ENCODE data around the gene DNPH1. TPM values are rescaled to one million over a fixed set of nuclear protein-coding genes. Genes with fewer than 3 reads are reported as not detected.

Gene DNPH1
- total and polyA plus RNA-seq, 10 of the 15 experiments (the other 5 are each of a cell fraction or from before 2014, with no cell fraction given): 7.0 to 136 (median 67.7) TPM

DNA sequence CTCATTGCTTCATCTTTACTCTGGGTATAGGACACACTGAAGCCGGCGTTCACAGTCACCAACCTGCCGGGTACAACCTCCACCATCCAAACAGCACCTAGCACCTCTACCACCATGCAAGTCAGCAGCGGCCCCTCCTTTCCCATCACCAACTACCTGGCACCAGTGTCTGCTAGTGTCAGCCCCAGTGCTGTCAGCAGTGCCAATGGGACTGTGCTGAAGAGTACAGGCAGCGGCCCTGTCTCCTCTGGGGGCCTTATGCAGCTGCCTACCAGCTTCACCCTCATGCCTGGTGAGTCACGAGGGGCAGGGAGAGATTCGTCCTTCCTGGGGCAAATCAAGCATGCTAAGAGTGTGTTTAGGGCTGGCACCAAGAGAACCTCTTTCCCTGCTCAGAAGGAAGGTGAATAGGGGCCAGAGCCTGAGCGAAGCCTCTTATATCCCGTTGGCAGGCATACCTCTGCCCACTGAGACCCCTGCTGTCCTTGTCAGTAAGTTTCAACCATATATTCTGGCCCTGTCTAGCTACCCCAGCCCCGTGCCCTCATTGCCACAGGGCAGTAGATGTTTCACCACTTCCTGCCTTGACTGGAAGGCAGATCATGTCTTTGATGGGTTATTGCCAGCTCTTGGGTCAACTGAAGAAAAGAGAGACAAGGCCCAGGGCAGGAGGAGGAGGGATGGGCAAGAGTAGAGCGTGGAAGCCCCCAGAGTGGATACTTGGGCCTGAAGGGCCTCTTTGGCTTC is 53.4 kb downstream of the DNPH1 start:
- WGBS (ENCODE audit: insufficient coverage, insufficient replicate concordance, low lambda C conversion rate, missing lambda C conversion rate): 96% methylated on average over 11 of the region's 11 CpGs
- in situ Hi-C loops (cut with MboI): no loop called here
- Histone ChIP-seq H3K27ac (ENCODE audit: control insufficient read depth, insufficient read depth) (peak overlapping the region; percentile 67), H3K4me1 (ENCODE audit: control insufficient read depth, insufficient read depth, low read length) (peaks cover 26% of the 10 kb centered on the region), H3K36me3 (ENCODE audit: control insufficient read depth in 2 of 2, insufficient read depth in 2 of 2, low read length in 1 of 2) (peaks cover 30 to 36% of the 10 kb centered on the region in 2 experiments), H3K79me2 (ENCODE audit: control insufficient read depth, insufficient read depth, low read length) (peaks cover 48% of the 10 kb centered on the region), H3K9ac (ENCODE audit: control insufficient read depth, insufficient read depth, low read length) (no peak overlapping the region; the same call in 1 of the 2 replicates), H2AFZ (ENCODE audit: control insufficient read depth, low read depth, low read length) (no peak overlapping the region), H3K4me2 (ENCODE audit: control insufficient read depth, insufficient read depth) (peak overlapping the region; percentile 82), H3K27me3 (replicated peaks in 1 of 2; ENCODE audit: control insufficient read depth in 2 of 2, insufficient read depth in 2 of 2, low read length in 1 of 2) (no peaks in the 10 kb centered on the region), H3K4me3 (no peak overlapping the region), H4K20me1 (ENCODE audit: control insufficient read depth, insufficient read depth) (peaks cover 6% of the 10 kb centered on the region; the same call in 1 of the 2 replicates), H3K9me3 (replicated peaks; ENCODE audit: control insufficient read depth, insufficient read depth, low read length) (no peaks in the 10 kb centered on the region)
- ATAC-seq: no peak
- ChIA-PET RAD21 (ENCODE audit: unreplicated experiment) (no interaction called here), POLR2A (interaction anchor here (0.7 to 2.7 kb wide), 2 partner anchors 9 to 48 kb away, joined by 3 to 26 read pairs; no protein-coding TSS in a partner anchor), SMC1A (ENCODE audit: uncharacterized antibody, unreplicated experiment) (interaction anchor here (0.6 to 2.8 kb wide), 2 partner anchors 51 to 90 kb away, joined by 3 to 8 read pairs; no protein-coding TSS in a partner anchor), CTCF (interaction anchor here (1.0 to 2.4 kb wide), 3 partner anchors 32 to 88 kb away, joined by 3 to 9 read pairs (median 7); partner anchors contain the start of gene DNPH1)
- intact Hi-C loops (cut with micrococcal nuclease; ENCODE audit: unreplicated experiment): loop anchor here (2.0 to 10.0 kb wide), 2 partner anchors 49 to 391 kb away; partner anchors contain the start of gene BICRAL
- no peak for DNase-seq (ENCODE audit: low read depth, low spot score)
- no TSS peak for BruUV-seq (replicated peaks)
- FAIRE-seq: no peak
- TF ChIP-seq FOXK2 (IDR thresholded peaks at IDR 0.05) (no peak), STAT3 (IDR thresholded peaks at IDR 0.05; ENCODE audit: low read depth, low read length) (no peak), HDAC2 (IDR thresholded peaks at IDR 0.05) (no peak), NFYA (IDR thresholded peaks at IDR 0.05; ENCODE audit: borderline replicate concordance, low read depth, low read length) (no peak), ZNF24 (IDR thresholded peaks at IDR 0.05) (no peak), EZH2 (IDR thresholded peaks at IDR 0.05; ENCODE audit: borderline replicate concordance, control insufficient read depth, low read depth, low read length) (no peak), CHD4 (IDR thresholded peaks at IDR 0.05) (no peak), CBFB (IDR thresholded peaks at IDR 0.05; ENCODE audit: low read depth) (no peak), EP300 (IDR thresholded peaks at IDR 0.05; ENCODE audit: borderline replicate concordance in 1 of 2, control insufficient read depth in 1 of 2, low read depth in 2 of 2, low read length in 2 of 2) (no peak), BRCA1 (IDR thresholded peaks at IDR 0.05; ENCODE audit: low read depth, low read length) (no peak), MYC (IDR thresholded peaks at IDR 0.05; ENCODE audit: insufficient read depth, insufficient read length, insufficient replicate concordance, low read length, severe bottlenecking) (no peak), CBX3 (IDR thresholded peaks at IDR 0.05; ENCODE audit: borderline replicate concordance, low read depth) (no peak), IRF4 (IDR thresholded peaks at IDR 0.05; ENCODE audit: low read depth, low read length) (no peak), MEF2B (IDR thresholded peaks at IDR 0.05; ENCODE audit: partially characterized antibody, poor library complexity, severe bottlenecking) (no peak), ESRRA (IDR thresholded peaks at IDR 0.05; ENCODE audit: low read length) (no peak), SMAD1 (IDR thresholded peaks at IDR 0.05; ENCODE audit: low read depth, partially characterized antibody) (no peak), EED (IDR thresholded peaks at IDR 0.05; ENCODE audit: low read depth) (no peak)
- TF ChIP-seq, protein P1, sequence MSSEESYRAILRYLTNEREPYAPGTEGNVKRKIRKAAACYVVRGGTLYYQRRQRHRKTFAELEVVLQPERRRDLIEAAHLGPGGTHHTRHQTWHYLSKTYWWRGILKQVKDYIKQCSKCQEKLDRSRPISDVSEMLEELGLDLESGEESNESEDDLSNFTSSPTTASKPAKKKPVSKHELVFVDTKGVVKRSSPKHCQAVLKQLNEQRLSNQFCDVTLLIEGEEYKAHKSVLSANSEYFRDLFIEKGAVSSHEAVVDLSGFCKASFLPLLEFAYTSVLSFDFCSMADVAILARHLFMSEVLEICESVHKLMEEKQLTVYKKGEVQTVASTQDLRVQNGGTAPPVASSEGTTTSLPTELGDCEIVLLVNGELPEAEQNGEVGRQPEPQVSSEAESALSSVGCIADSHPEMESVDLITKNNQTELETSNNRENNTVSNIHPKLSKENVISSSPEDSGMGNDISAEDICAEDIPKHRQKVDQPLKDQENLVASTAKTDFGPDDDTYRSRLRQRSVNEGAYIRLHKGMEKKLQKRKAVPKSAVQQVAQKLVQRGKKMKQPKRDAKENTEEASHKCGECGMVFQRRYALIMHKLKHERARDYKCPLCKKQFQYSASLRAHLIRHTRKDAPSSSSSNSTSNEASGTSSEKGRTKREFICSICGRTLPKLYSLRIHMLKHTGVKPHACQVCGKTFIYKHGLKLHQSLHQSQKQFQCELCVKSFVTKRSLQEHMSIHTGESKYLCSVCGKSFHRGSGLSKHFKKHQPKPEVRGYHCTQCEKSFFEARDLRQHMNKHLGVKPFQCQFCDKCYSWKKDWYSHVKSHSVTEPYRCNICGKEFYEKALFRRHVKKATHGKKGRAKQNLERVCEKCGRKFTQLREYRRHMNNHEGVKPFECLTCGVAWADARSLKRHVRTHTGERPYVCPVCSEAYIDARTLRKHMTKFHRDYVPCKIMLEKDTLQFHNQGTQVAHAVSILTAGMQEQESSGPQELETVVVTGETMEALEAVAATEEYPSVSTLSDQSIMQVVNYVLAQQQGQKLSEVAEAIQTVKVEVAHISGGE (CRISPR knock-in tag; IDR thresholded peaks at IDR 0.05): no peak
- TF ChIP-seq, protein P2, sequence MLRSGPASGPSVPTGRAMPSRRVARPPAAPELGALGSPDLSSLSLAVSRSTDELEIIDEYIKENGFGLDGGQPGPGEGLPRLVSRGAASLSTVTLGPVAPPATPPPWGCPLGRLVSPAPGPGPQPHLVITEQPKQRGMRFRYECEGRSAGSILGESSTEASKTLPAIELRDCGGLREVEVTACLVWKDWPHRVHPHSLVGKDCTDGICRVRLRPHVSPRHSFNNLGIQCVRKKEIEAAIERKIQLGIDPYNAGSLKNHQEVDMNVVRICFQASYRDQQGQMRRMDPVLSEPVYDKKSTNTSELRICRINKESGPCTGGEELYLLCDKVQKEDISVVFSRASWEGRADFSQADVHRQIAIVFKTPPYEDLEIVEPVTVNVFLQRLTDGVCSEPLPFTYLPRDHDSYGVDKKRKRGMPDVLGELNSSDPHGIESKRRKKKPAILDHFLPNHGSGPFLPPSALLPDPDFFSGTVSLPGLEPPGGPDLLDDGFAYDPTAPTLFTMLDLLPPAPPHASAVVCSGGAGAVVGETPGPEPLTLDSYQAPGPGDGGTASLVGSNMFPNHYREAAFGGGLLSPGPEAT (IDR thresholded peaks at IDR 0.05; ENCODE audit: low read depth): no peak
